Mammary epithelial cell (primary cell): ENCODE measurements around the gene LMBRD1.

Experiments
- EZH2 ChIP-seq: IDR thresholded peaks from 2 replicates; pipeline ENCODE4 v1.6.1; 2012; ENCODE audit warnings: low read length, inconsistent platforms, borderline replicate concordance
- TF ChIP-seq, protein P1 (sequence below), 2 donors: IDR thresholded peaks in 1 of 2; conservative IDR thresholded peaks in 1 of 2; 2 replicates each; pipeline ENCODE4 v1.5.1; 2011 to 2012; ENCODE audit warnings: inconsistent platforms in 2 of 2, low read length in 2 of 2, mild to moderate bottlenecking in 2 of 2, control low read depth in 1 of 2, low read depth in 1 of 2; ENCODE audit not compliant: insufficient read depth in 1 of 2; ENCODE audit errors: extremely low read depth in 1 of 2

DNA sequence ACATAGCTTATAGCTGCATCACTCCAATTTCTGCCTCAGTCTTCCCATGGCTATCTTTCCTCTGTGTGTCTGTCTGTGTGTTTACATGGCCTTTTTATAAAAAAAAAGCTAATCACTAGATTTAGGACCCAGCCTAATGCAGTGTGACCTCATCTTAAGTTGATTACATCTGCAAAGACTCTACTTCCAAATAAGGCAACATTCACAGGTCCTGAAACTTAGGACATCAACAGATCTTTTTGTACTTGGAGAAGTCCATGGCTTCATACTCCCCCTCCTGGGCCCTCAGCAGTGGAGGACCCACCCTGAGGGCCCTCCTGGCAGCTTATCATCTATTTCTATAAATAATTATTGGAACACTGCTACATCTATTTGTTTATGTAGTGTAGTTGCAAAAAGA, 146.1 kb downstream of the LMBRD1 start:
- no peak for TF ChIP-seq EZH2
- TF ChIP-seq, protein P1, sequence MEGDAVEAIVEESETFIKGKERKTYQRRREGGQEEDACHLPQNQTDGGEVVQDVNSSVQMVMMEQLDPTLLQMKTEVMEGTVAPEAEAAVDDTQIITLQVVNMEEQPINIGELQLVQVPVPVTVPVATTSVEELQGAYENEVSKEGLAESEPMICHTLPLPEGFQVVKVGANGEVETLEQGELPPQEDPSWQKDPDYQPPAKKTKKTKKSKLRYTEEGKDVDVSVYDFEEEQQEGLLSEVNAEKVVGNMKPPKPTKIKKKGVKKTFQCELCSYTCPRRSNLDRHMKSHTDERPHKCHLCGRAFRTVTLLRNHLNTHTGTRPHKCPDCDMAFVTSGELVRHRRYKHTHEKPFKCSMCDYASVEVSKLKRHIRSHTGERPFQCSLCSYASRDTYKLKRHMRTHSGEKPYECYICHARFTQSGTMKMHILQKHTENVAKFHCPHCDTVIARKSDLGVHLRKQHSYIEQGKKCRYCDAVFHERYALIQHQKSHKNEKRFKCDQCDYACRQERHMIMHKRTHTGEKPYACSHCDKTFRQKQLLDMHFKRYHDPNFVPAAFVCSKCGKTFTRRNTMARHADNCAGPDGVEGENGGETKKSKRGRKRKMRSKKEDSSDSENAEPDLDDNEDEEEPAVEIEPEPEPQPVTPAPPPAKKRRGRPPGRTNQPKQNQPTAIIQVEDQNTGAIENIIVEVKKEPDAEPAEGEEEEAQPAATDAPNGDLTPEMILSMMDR (conservative IDR thresholded peaks at IDR 0.05 in 1 of 2, IDR thresholded peaks at IDR 0.05 in 1 of 2; ENCODE audit: extremely low read depth in 1 of 2, insufficient read depth in 1 of 2, low read depth in 1 of 2, low read length in 2 of 2): no peak
